LoVo (cell line): ENCODE data around the gene ZNF70.
A peak's percentile ranks its signal among the peaks of the same experiment; 100 is the strongest.

Experiments
- DNase-seq: peaks from one replicate; pipeline ENCODE4 v3.0.0-alpha.2; 2016; ENCODE audit warnings: low spot score

ZNF70 gene

GRCh38 chr22:23779083-23779482 is 28.2 kb upstream of the ZNF70 start:
- DNase-seq, result no peak

GRCh38 chr22:23778577-23778900 is 27.6 kb upstream of the ZNF70 start:
- no peak for DNase-seq

GRCh38 chr22:23777776-23778576 is 27.1 kb upstream of the ZNF70 start:
- DNase-seq, result no peak

GRCh38 chr22:23775779-23776375 is 25.0 kb upstream of the ZNF70 start:
- no peak for DNase-seq

- no peak for DNase-seq
Measured at GRCh38 chr22:23774922-23775436, 24.1 kb upstream of the ZNF70 start.

- no peak for DNase-seq
Measured at GRCh38 chr22:23774114-23774921, 23.4 kb upstream of the ZNF70 start.

- DNase-seq, result no peak
Measured at GRCh38 chr22:23773483-23774113, 22.7 kb upstream of the ZNF70 start.

GRCh38 chr22:23772649-23773473 is 21.9 kb upstream of the ZNF70 start, which contains the start of gene MMP11:
TSS of gene MMP11 (plus strand) at chr22:23772849. CDS start at chr22:23772871, 22 bp downstream.
- DNase-seq, result peak; percentile 58

- no peak for DNase-seq
Measured at GRCh38 chr22:23772315-23772648, 21.4 kb upstream of the ZNF70 start.

GRCh38 chr22:23769321-23769965 is 18.5 kb upstream of the ZNF70 start:
- no peak for DNase-seq

GRCh38 chr22:23767673-23768548 is 17.0 kb upstream of the ZNF70 start, which contains the start of gene CHCHD10:
TSS of gene CHCHD10 (minus strand) at chr22:23767972. CDS start at chr22:23767874, 98 bp downstream.
- peak; percentile 85 for DNase-seq

- no peak for DNase-seq
Measured at GRCh38 chr22:23767303-23767672, 16.4 kb upstream of the ZNF70 start.

GRCh38 chr22:23764899-23765881 is 14.3 kb upstream of the ZNF70 start:
- no peak for DNase-seq

GRCh38 chr22:23763954-23764353 is 13.0 kb upstream of the ZNF70 start:
- DNase-seq, result no peak

GRCh38 chr22:23763579-23763945 is 12.7 kb upstream of the ZNF70 start:
- no peak for DNase-seq

GRCh38 chr22:23762842-23763578 is 12.1 kb upstream of the ZNF70 start, which contains the start of gene C22orf15:
TSS of gene C22orf15 (plus strand) at chr22:23762990. CDS start at chr22:23763307, 317 bp downstream.
- no peak for DNase-seq

- no peak for DNase-seq
Measured at GRCh38 chr22:23760056-23760455, 9.1 kb upstream of the ZNF70 start.

GRCh38 chr22:23759566-23759965 is 8.7 kb upstream of the ZNF70 start:
- DNase-seq, result no peak
